ENCODE results near the gene TDRD9.

GRCh38 chr14:104036212-104036611 lies 108.0 kb downstream of the TDRD9 start:
- TF ChIP-seq CTCF (IDR thresholded peaks at IDR 0.05 in 4 of 5, conservative IDR thresholded peaks at IDR 0.05 in 1 of 5) (no peak), POLR2A (IDR thresholded peaks at IDR 0.05) (no peak)
